NCI-H526 (cell line): ENCODE results near the gene MKRN2.
"Not testable (repeated sequence)": the region's sequence is repeated elsewhere in the genome, so short reads cannot be mapped to it uniquely, and the experiment has no call there.

Experiments
- DNase-seq, 2 experiments: peaks; one replicate each; lab custom pipeline; 2025; lab: John Stamatoyannopoulos, UW

MKRN2 gene

DNA sequence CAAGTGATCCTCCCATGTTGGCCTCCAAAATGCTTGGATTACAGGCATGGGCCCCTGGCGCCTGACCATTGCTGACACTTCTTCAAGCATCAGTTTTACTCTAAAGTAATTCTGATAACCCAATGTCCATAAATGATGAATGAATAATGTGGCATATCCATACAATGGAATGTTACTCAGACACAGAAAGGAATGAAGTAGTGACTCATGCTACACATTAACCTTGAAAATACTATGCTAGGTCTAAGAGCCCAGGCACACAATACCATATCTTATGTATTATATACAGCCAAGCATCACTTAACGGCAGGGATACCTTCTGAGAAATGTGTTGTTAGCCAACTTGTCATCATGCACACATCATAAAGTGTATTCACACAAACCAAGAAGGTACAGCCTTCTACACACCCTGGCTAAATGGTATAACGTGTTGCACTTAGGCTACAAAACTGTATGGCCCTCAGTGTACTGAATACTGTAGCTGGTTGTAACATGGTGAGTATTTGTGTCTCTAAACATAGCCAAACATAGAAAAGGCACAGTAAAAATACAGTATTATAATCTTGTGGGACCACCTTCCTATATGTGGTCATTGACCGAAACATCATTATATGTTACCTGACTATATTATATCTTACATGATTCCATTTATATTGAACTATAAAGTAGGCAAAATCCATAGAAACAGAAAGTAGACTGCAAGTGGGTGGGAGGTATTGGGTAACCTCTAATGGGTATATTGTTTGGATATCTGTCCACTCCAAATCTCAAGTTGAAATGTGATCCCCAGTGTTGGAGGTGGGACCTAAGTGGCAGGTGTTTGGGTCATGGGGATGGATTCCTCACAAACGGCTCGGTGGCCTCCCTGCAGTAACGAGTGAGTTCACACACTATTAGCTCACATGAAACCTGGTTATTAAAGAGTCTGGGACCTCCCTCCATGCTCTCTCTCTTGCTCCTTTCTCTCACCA is 31.4 kb downstream of the MKRN2 start:
- no peak for DNase-seq

- DNase-seq = no peak
Observed at GRCh38 chr3:12590096-12590495, 33.2 kb downstream of the MKRN2 start.

GRCh38 chr3:12591456-12591855 is 34.6 kb downstream of the MKRN2 start:
- no peak for DNase-seq

- DNase-seq = no peak
Observed at GRCh38 chr3:12591997-12592715, 35.3 kb downstream of the MKRN2 start.

DNA sequence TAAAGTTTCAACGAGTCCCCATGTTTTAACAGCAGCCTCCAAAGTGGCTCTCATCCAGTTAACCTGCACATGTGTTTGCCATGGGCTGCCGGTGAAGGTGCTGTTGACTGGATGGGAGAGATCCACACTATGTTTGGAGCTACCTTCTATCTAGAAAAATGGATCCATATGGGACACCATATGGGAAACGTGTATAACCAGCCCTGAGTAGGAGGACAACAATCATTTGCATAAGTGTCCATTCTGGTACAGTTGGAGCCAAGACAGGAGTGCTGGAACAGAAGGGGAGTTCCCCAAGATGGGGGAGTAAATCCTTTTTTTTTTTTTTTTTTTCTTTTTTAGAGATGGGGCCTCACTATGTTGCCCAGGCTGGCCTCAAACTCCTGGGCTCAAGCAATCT is 36.6 kb downstream of the MKRN2 start:
- no peak for DNase-seq

- DNase-seq = no peak
Observed at GRCh38 chr3:12598890-12599289, 42.0 kb downstream of the MKRN2 start.

DNA sequence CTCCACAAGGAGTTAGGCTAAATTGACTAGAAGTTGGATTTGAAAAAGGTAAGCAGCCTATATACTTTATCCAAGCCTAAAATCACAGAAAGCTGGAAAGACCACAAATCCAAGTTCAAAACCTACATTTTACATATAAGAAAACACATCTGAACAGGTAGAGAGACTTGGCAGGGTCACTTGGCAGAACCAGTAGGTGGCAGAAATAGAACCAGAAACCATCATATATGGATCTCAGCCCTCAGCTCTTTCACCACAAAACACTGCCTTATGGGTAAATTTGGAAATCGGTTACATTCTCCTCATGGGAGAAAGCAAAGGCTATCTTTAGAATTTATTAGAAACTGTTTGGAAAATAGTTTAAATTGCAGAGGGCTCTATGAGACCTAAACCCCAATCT is 44.2 kb downstream of the MKRN2 start:
- DNase-seq = no peak

- no peak for DNase-seq
Observed at GRCh38 chr3:12603969-12604368, 47.1 kb downstream of the MKRN2 start.

- no peak for DNase-seq
Observed at GRCh38 chr3:12608376-12608775, 51.5 kb downstream of the MKRN2 start.

GRCh38 chr3:12611117-12611516 is 54.2 kb downstream of the MKRN2 start:
- no peak for DNase-seq

DNA sequence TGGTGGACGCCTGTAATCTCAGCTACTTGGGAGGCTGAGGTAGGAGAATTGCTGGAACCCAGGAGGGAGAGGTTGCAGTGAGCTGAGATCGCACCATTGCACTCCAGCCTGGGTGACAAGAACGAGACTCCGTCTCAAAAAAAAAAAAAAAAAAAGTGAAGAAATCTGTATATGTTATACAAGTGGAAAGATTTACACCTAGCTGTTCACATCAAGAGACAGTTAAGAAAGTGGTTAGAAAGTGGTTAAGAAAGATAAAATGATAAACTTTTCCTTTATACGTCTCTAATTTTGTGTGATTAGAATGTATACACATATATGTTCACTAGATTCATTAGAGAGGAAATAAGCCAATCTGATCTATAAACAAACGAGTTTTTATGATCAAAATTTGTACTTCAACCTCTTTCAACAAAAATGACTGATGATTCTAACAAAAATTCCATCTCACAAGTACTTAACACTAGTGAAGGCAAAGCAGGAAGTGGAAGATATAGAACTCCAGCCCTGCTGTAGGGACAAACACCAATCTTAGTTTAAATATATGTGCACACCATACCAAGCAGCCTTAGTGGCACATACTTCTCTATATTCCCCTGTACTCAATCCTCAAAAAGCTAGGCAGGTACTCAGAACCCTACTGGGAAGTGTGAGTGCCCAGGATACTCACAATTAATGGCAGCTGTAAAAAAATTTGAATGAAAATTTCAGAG is 55.8 kb downstream of the MKRN2 start:
- DNase-seq = no peak

GRCh38 chr3:12613250-12613649 is 56.4 kb downstream of the MKRN2 start:
- DNase-seq = no peak

- DNase-seq = no peak
Observed at GRCh38 chr3:12615266-12615665, 58.4 kb downstream of the MKRN2 start.

GRCh38 chr3:12618426-12618825 is 61.5 kb downstream of the MKRN2 start:
- DNase-seq = no peak

GRCh38 chr3:12620305-12620704 is 63.4 kb downstream of the MKRN2 start:
- no peak for DNase-seq

- DNase-seq = no peak
Observed at GRCh38 chr3:12620729-12621128, 63.8 kb downstream of the MKRN2 start.

- DNase-seq = no peak
Observed at GRCh38 chr3:12622335-12622734, 65.4 kb downstream of the MKRN2 start.

DNA sequence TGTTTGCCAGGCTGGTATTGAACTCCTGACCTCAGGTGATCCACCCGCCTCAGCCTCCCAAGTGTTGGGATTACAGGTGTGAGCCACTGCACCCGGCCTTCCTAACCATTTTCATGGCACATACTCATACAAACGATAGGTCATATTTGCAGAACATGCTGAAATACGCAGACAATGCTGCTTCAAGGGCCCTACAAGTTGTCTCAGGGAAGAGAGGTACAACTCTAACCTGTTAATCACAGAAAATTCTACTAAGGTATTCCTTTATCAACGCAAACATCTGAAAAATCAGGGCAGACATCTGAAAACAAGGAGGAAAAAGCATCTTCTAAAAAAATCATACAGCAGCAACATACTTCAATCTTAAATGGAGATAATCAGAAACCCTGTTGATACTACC is 67.2 kb downstream of the MKRN2 start:
- no peak for DNase-seq

DNA sequence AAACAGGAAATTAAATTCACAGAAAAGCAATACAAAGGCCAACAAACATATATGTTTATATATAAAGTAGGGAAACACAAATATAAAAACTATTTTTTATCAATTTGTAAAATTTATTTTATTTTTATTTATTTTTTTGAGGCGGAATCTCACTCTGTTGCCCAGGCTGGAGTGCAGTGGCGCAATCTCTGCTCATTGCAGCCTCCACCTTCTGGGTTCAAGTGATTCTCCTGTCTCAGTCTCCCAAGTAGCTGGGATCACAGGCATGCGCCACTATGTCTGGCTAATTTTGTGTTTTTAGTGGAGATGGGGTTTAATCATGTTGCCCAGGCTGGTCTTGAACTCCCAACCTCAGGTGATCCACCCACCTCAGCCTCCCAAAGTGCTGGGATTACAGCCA is 68.1 kb downstream of the MKRN2 start:
- not testable (repeated sequence) for DNase-seq

DNA sequence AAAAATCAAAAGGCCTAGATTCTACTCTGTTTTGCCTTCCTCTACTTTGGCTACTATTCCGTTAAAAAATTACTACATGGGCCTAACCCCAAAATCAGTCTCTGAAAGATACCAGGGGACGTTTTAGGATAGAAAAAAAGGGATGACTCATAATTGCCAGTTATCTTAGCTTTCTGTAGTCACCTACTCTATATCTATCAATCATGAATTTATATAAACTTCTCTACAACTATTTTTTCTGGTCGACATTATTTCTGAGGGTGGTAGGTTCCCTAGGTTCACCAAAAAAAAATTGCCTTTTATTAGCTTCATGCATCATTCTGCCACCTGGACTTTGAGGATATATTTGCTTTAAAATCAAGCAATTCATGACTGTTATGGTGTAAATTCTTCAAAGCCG is 70.5 kb downstream of the MKRN2 start:
- DNase-seq = no peak

- peak in 1 of 2 experiments; percentile 10 for DNase-seq
Observed at GRCh38 chr3:12628813-12629212, 71.9 kb downstream of the MKRN2 start.

- peak in 1 of 2 experiments; percentile 28 for DNase-seq
Observed at GRCh38 chr3:12629560-12629959, 72.7 kb downstream of the MKRN2 start.

DNA sequence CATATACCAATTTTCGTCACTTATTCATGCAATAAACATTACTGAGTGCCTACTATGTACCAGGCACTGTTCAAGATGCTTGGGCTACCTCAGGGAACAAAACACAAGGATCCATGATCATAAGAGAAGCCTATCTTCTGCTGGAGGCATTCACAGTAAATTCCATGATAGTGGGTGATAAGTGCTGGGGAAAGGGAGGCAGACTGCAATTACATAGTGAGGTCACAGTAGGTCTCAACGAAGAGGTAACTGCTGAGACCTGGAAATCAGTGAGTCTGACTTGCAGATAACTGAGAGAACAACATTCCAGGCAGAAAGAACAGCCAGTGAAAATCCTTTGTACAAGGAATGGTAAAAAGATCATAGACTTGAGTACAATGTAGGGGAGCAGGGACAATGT is 73.4 kb downstream of the MKRN2 start:
- DNase-seq = no peak
